HepG2 (cell line): ENCODE measurements around the gene NOL12. TPM values are rescaled to one million over a fixed set of nuclear protein-coding genes. Genes with fewer than 3 reads are reported as not detected.
A peak's percentile ranks its signal among the peaks of the same experiment; 100 is the strongest.

Experiments
- ATF3 ChIP-seq: sonication (generic); formaldehyde crosslinking; IDR thresholded peaks from 2 replicates; pipeline ENCODE4 v1.4.0; 2020; ENCODE audit warnings: missing genetic modification reagents
- EP300 ChIP-seq, 3 experiments: sonication (generic) in 1 of 3; formaldehyde crosslinking in 1 of 3; IDR thresholded peaks; 2 replicates each; pipeline versions ENCODE4 v1.5.1 to v1.6.1; 2011 to 2020; ENCODE audit warnings: low read depth in 2 of 3, low read length in 2 of 3, borderline replicate concordance in 1 of 3, improper control_type of control experiment in 1 of 3, mild to moderate bottlenecking in 1 of 3, missing genetic modification reagents in 1 of 3, moderate library complexity in 1 of 3
- HOXD1 ChIP-seq: sonication (generic); formaldehyde crosslinking; IDR thresholded peaks from 2 replicates; pipeline ENCODE4 v1.5.0; 2020; ENCODE audit warnings: missing genetic modification reagents
- KDM6A ChIP-seq: IDR thresholded peaks from 2 replicates; pipeline ENCODE4 v1.6.1; 2016; ENCODE audit warnings: low read depth
- MBNL3 ChIP-seq: fragments of 250-450 bp; sonication (Bioruptor Pico); conservative IDR thresholded peaks from 2 replicates; pipeline ENCODE4 v1.8.0; 2022; ENCODE audit warnings: mild to moderate bottlenecking, inconsistent platforms
- NFIC ChIP-seq: IDR thresholded peaks from 2 replicates; pipeline ENCODE4 v1.6.1; 2012; ENCODE audit warnings: mild to moderate bottlenecking, low read length, inconsistent platforms
- PRDM10 ChIP-seq: sonication (generic); formaldehyde crosslinking; IDR thresholded peaks from 2 replicates; pipeline ENCODE4 v1.4.0; 2020; ENCODE audit warnings: low read depth, missing genetic modification reagents
- STAT6 ChIP-seq: sonication (generic); formaldehyde crosslinking; IDR thresholded peaks from 2 replicates; pipeline ENCODE4 v1.4.0; 2020; ENCODE audit warnings: missing genetic modification reagents, mild to moderate bottlenecking, borderline replicate concordance
- TOPORS ChIP-seq: sonication (generic); formaldehyde crosslinking; IDR thresholded peaks from 2 replicates; pipeline ENCODE4 v1.8.0; 2023; ENCODE audit warnings: mild to moderate bottlenecking, missing genetic modification reagents
- ZBTB33 ChIP-seq: sonication (generic); formaldehyde crosslinking; IDR thresholded peaks from 2 replicates; pipeline ENCODE4 v1.4.0; 2020; ENCODE audit warnings: missing genetic modification reagents
- ZNF264 ChIP-seq: sonication (generic); formaldehyde crosslinking; IDR thresholded peaks from 2 replicates; pipeline ENCODE4 v1.4.0; 2020; ENCODE audit warnings: missing genetic modification reagents
- ZNF451 ChIP-seq: sonication (generic); formaldehyde crosslinking; IDR thresholded peaks from 2 replicates; pipeline ENCODE4 v1.5.0; 2020; ENCODE audit warnings: mild to moderate bottlenecking, missing genetic modification reagents
- ZNF607 ChIP-seq: sonication (generic); formaldehyde crosslinking; IDR thresholded peaks from 2 replicates; pipeline ENCODE4 v1.5.1; 2020; ENCODE audit warnings: missing genetic modification reagents, mild to moderate bottlenecking, borderline replicate concordance
- ZNF674 ChIP-seq: sonication (generic); formaldehyde crosslinking; IDR thresholded peaks from 2 replicates; pipeline ENCODE4 v1.5.0; 2020; ENCODE audit warnings: low read depth, mild to moderate bottlenecking, missing genetic modification reagents
- ZXDC ChIP-seq: sonication (generic); formaldehyde crosslinking; IDR thresholded peaks from 2 replicates; pipeline ENCODE4 v1.5.0; 2020; ENCODE audit warnings: mild to moderate bottlenecking, missing genetic modification reagents
- polyA plus RNA-seq, 8 experiments: library from polyadenylated mRNA; depleted of rRNA in 3 of 8; stranded (reverse) in 7 of 8; unstranded in 1 of 8; fragments of >200 nt; fragmentation: Illumina TruSeq in 4 of 8; extraction: Trizol in 4 of 8; gene quantifications; 2 replicates each; pipeline versions ENCODE4 v1.2.1 to v1.2.3, GENCODE V29; 2011 to 2016; ENCODE audit warnings: low read depth in 4 of 8, missing spikeins in 1 of 8, mixed read lengths in 1 of 8; ENCODE audit not compliant: insufficient read depth in 1 of 8
- total RNA-seq, 5 experiments: library from RNA; depleted of rRNA; stranded (reverse); fragments of >200 nt; fragmentation: Illumina TruSeq; extraction: Trizol; gene quantifications; 2 replicates each; pipeline ENCODE4 v1.2.3, GENCODE V29; 2016; ENCODE audit warnings: low read depth in 1 of 5

NOL12 gene
- total and polyA plus RNA-seq, 2 of the 13 experiments (the other 11 are each of a cell fraction or from before 2014, with no cell fraction given) = 14.3 to 31.4 TPM

GRCh38 chr22:37658133-37659065, 27.7 kb upstream of the NOL12 start, which contains the start of gene PDXP (continued):
- TF ChIP-seq PRDM10 (CRISPR knock-in tag) = no peak
- no peak for TF ChIP-seq HOXD1 (CRISPR knock-in tag)
- no peak for TF ChIP-seq TOPORS (CRISPR knock-in tag)
- no peak for TF ChIP-seq STAT6
- no peak for TF ChIP-seq ZNF264 (CRISPR knock-in tag)
- TF ChIP-seq NFIC = no peak
- TF ChIP-seq KDM6A (CRISPR knock-in tag) = no peak
- no peak; a peak in 1 of 4 replicates for TF ChIP-seq EP300 (IDR thresholded peaks at IDR 0.05; ENCODE audit: low read depth in 2 of 2, low read length in 2 of 2)
- TF ChIP-seq EP300 (CRISPR knock-in tag; IDR thresholded peaks at IDR 0.05; ENCODE audit: borderline replicate concordance) = no peak
- TF ChIP-seq ZNF607 (CRISPR knock-in tag) = 0 out of 2 replicates have a peak, but pooled peaks have one; percentile 35
- no peak for TF ChIP-seq ZNF674 (CRISPR knock-in tag)
- no peak for TF ChIP-seq ATF3
- no peak for TF ChIP-seq ZNF451 (CRISPR knock-in tag)
- no peak for TF ChIP-seq MBNL3
- 0 out of 2 replicates have a peak, but pooled peaks have one; percentile 20 for TF ChIP-seq ZXDC (CRISPR knock-in tag)
- no peak for TF ChIP-seq ZBTB33
